HCT116 (cell line): ENCODE results near the gene LDLRAD4. TPM values are rescaled to one million over a fixed set of nuclear protein-coding genes. Genes with fewer than 3 reads are reported as not detected.

ENCODE experiments used
- ATAC-seq: fragments of 200-7000 bp; cut with Tn5 transposase; 2 replicates; pipeline ENCODE4 v1.9.1; 2020; ENCODE audit warnings: mild to moderate bottlenecking, moderate library complexity
- BruUV-seq: library from RNA; stranded (reverse); fragments of 400-500 nt; replicated peaks from 2 replicates; lab custom pipeline; 2021; lab: Mats Ljungman, UMichigan
- CTCF ChIA-PET: fragments of 300-600 bp; sonication (Branson Sonifier 250); formaldehyde crosslinking; loops from one replicate; lab custom pipeline; 2021; ENCODE audit warnings: antibody characterized with exemption; lab: Charles Lee
- POLR2A ChIA-PET: fragments of 300-600, 350-600 bp; sonication (Branson Sonifier 250); formaldehyde crosslinking; loops from one replicate; lab custom pipeline; 2021; ENCODE audit warnings: antibody characterized with exemption; lab: Charles Lee
- RAD21 ChIA-PET, 2 experiments: fragments of 300-600 bp; sonication (Branson Sonifier 250); formaldehyde crosslinking; loops; one replicate each; lab custom pipeline; 2023; ENCODE audit warnings: low total read pairs in 2 of 2; ENCODE audit not compliant: uncharacterized antibody in 2 of 2, unreplicated experiment in 2 of 2, low non-redundant PET in 1 of 2; lab: Charles Lee
- DNase-seq: peaks from one replicate; pipeline ENCODE4 v3.0.0-alpha.2; 2010; ENCODE audit warnings: low read depth, low spot score
- H2AFZ ChIP-seq: fragments of 200-600 bp; shearing (Covaris generic), sonication (generic); 2 replicates; pipeline ENCODE4 v1.6.1; 2017; ENCODE audit warnings: low read depth, mixed run types, mixed read lengths, antibody characterized with exemption, low read length; ENCODE audit not compliant: poor library complexity, severe bottlenecking
- H3K27ac ChIP-seq: 2 replicates; pipeline ENCODE4 v1.5.1; 2012; ENCODE audit warnings: low read depth, low read length
- H3K27me3 ChIP-seq: fragments of 200-600 bp; sonication (generic); 2 replicates; pipeline ENCODE4 v1.6.1; 2016; ENCODE audit warnings: mixed run types, low read length, mixed read lengths; ENCODE audit not compliant: insufficient read depth
- H3K36me3 ChIP-seq, 2 experiments: fragments of 200-500 bp in 1 of 2; fragments of 200-600 bp in 1 of 2; sonication (Bioruptor generic) in 1 of 2; sonication (generic) in 1 of 2; 2 replicates each; pipeline versions ENCODE4 v1.5.1 to v1.6.1; 2014 to 2016; ENCODE audit warnings: low read length in 2 of 2, inconsistent platforms in 1 of 2, mixed read lengths in 1 of 2, mixed run types in 1 of 2; ENCODE audit not compliant: insufficient read depth in 2 of 2, control insufficient read depth in 1 of 2
- H3K4me1 ChIP-seq, 2 experiments: fragments of 200-600 bp in 1 of 2; sonication (generic) in 1 of 2; 2 replicates each; pipeline versions ENCODE4 v1.5.1 to v1.6.1; 2012 to 2017; ENCODE audit warnings: low read length in 2 of 2, inconsistent platforms in 1 of 2, mild to moderate bottlenecking in 1 of 2, mixed read lengths in 1 of 2, mixed run types in 1 of 2, moderate library complexity in 1 of 2; ENCODE audit not compliant: insufficient read depth in 2 of 2, control insufficient read depth in 1 of 2
- H3K4me2 ChIP-seq: fragments of 200-600 bp; sonication (generic); 2 replicates; pipeline ENCODE4 v1.6.1; 2017; ENCODE audit warnings: mixed run types, low read length, mixed read lengths
- H3K4me3 ChIP-seq, 2 experiments: fragments of 200-600 bp in 1 of 2; sonication (generic) in 1 of 2; replicated peaks in 1 of 2; 2 replicates each; pipeline ENCODE4 v1.5.1; 2011 to 2016; ENCODE audit warnings: low read length in 2 of 2, control low read depth in 1 of 2, low read depth in 1 of 2, mild to moderate bottlenecking in 1 of 2, mixed read lengths in 1 of 2, mixed run types in 1 of 2
- H3K79me2 ChIP-seq: fragments of 200-600 bp; sonication (generic); 2 replicates; pipeline ENCODE4 v1.6.1; 2017; ENCODE audit warnings: mild to moderate bottlenecking, mixed run types, low read length, moderate library complexity, mixed read lengths; ENCODE audit not compliant: insufficient read depth
- H3K9ac ChIP-seq: fragments of 200-600 bp; sonication (generic); 2 replicates; pipeline ENCODE4 v1.6.1; 2016; ENCODE audit warnings: low read length, mixed read lengths
- H3K9me2 ChIP-seq: fragments of 200-600 bp; sonication (generic), shearing (Covaris generic); 2 replicates; pipeline ENCODE4 v1.6.1; 2017; ENCODE audit warnings: mixed run types, mild to moderate bottlenecking, moderate library complexity; ENCODE audit not compliant: insufficient read depth
- H3K9me3 ChIP-seq, 2 experiments: fragments of 200-500 bp in 1 of 2; fragments of 200-600 bp in 1 of 2; sonication (Bioruptor generic) in 1 of 2; sonication (generic) in 1 of 2; 2 replicates each; pipeline ENCODE4 v1.6.1; 2014 to 2017; ENCODE audit warnings: low read length in 2 of 2, mixed read lengths in 2 of 2, inconsistent platforms in 1 of 2, low read depth in 1 of 2, mild to moderate bottlenecking in 1 of 2, mixed run types in 1 of 2, moderate library complexity in 1 of 2; ENCODE audit not compliant: control insufficient read depth in 1 of 2, insufficient read depth in 1 of 2
- H4K20me1 ChIP-seq: fragments of 200-600 bp; sonication (generic), shearing (Covaris generic); 2 replicates; pipeline ENCODE4 v1.6.1; 2017; ENCODE audit warnings: mixed run types, mild to moderate bottlenecking, moderate library complexity; ENCODE audit not compliant: insufficient read depth
- CBX3 ChIP-seq: IDR thresholded peaks from 2 replicates; pipeline ENCODE4 v1.6.1; 2012; ENCODE audit warnings: low read depth
- EGR1 ChIP-seq: IDR thresholded peaks from 2 replicates; pipeline ENCODE4 v1.6.1; 2012; ENCODE audit warnings: low read depth
- EZH2 ChIP-seq: fragments of 200-600 bp; sonication (generic); IDR thresholded peaks from 2 replicates; pipeline ENCODE4 v1.6.1; 2017; ENCODE audit warnings: antibody characterized with exemption, mixed run types
- EZH2phosphoT487 ChIP-seq: fragments of 200-600 bp; IDR thresholded peaks from 2 replicates; pipeline ENCODE4 v1.6.1; 2018; ENCODE audit warnings: antibody characterized with exemption, borderline replicate concordance
- JUND ChIP-seq: IDR thresholded peaks from 2 replicates; pipeline ENCODE4 v1.6.1; 2012
- POLR2A ChIP-seq: IDR thresholded peaks from 2 replicates; pipeline ENCODE4 v1.7.0; 2011; ENCODE audit warnings: borderline replicate concordance; ENCODE audit not compliant: insufficient read depth, insufficient read length; ENCODE audit errors: extremely low read depth
- POLR2AphosphoS5 ChIP-seq: IDR thresholded peaks from 2 replicates; pipeline ENCODE4 v1.6.1; 2011; ENCODE audit warnings: mild to moderate bottlenecking, low read depth, low read length, moderate library complexity
- RAD21 ChIP-seq: IDR thresholded peaks from 2 replicates; pipeline ENCODE4 v1.6.1; 2012; ENCODE audit warnings: low read depth, mild to moderate bottlenecking
- REST ChIP-seq: IDR thresholded peaks from 2 replicates; pipeline ENCODE4 v1.6.1; 2012; ENCODE audit warnings: low read depth
- SIN3A ChIP-seq: IDR thresholded peaks from 2 replicates; pipeline ENCODE4 v1.6.1; 2012; ENCODE audit warnings: low read depth
- SP1 ChIP-seq: IDR thresholded peaks from 2 replicates; pipeline ENCODE4 v1.6.1; 2012; ENCODE audit warnings: low read depth
- SRF ChIP-seq: IDR thresholded peaks from 2 replicates; pipeline ENCODE4 v1.6.1; 2012; ENCODE audit warnings: low read depth
- YY1 ChIP-seq: IDR thresholded peaks from 2 replicates; pipeline ENCODE4 v1.6.1; 2011; ENCODE audit warnings: low read length, low read depth, moderate library complexity, mild to moderate bottlenecking; ENCODE audit not compliant: insufficient replicate concordance; ENCODE audit errors: extremely low read depth
- ZFX ChIP-seq: fragments of 450-650 bp; IDR thresholded peaks from 2 replicates; pipeline ENCODE4 v1.6.1; 2017
- intact Hi-C: fragments of 100-400 bp; cut with micrococcal nuclease; formaldehyde crosslinking; loops from 2 replicates; pipeline ENCODE4 v1.10.0; 2022
- total RNA-seq: library from RNA; stranded (reverse); gene quantifications from one replicate; pipeline ENCODE4 v1.2.1, GENCODE V29; 2021; ENCODE audit not compliant: unreplicated experiment
- TF ChIP-seq, protein P1 (sequence below): IDR thresholded peaks from 2 replicates; pipeline ENCODE4 v1.6.1; 2012
- TF ChIP-seq, protein P2 (sequence below): IDR thresholded peaks from 2 replicates; pipeline ENCODE4 v1.6.1; 2012

LDLRAD4 gene
- total RNA-seq, 1 experiment from 2014 or later, result 1.2 TPM

DNA sequence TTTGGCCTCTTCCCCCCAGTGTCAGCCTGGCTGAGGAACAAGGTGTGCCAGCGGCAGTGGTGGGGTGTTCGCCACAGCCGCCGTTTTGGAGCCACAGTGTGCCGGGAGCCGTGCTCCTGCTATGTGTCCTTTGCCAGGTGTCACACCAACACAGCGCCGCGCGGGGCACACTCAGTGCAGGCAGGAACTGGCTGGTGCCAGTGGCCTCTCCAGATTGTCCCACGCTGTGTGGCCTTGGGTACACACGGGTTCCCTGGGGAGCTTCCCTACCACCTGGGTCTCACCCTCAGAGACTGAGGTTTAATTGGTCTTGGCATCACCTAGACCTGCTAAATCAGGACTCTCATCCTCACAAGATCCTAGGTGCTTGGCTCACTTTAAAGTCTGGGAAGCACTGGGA lies 171.6 kb downstream of the LDLRAD4 start:
- TF ChIP-seq EZH2phosphoT487, result no peak
- no peak for TF ChIP-seq ZFX
- no peak for TF ChIP-seq RAD21
- TF ChIP-seq POLR2A, result no peak
- no peak for TF ChIP-seq EGR1
- no peak for TF ChIP-seq YY1
- no peak for TF ChIP-seq EZH2
- TF ChIP-seq CBX3, result no peak
- TF ChIP-seq, protein P1, sequence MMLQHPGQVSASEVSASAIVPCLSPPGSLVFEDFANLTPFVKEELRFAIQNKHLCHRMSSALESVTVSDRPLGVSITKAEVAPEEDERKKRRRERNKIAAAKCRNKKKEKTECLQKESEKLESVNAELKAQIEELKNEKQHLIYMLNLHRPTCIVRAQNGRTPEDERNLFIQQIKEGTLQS, result no peak
- TF ChIP-seq SP1, result no peak
- no peak for TF ChIP-seq JUND
- no peak for TF ChIP-seq POLR2AphosphoS5
- TF ChIP-seq, protein P2, sequence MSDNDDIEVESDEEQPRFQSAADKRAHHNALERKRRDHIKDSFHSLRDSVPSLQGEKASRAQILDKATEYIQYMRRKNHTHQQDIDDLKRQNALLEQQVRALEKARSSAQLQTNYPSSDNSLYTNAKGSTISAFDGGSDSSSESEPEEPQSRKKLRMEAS, result no peak
- TF ChIP-seq REST, result no peak
- TF ChIP-seq SIN3A, result no peak
- no peak for TF ChIP-seq SRF
- TF ChIP-seq, all 23 proteins: peak for 0
- BruUV-seq, result no TSS peak
- CTCF ChIA-PET, result no interaction called here

More for the DNA sequence above, 171.6 kb downstream of the LDLRAD4 start:
- H3K4me3 ChIP-seq, result no peak overlapping the region
- H3K9me2 ChIP-seq, result no peaks in the 10 kb centered on the region
- RAD21 ChIA-PET, result no interaction called here
- H3K9ac ChIP-seq, result no peak overlapping the region
- H4K20me1 ChIP-seq, result no peaks in the 10 kb centered on the region
- DNase-seq (no peak), ATAC-seq (no peak)
- no peaks in the 10 kb centered on the region for H3K4me1 ChIP-seq
- H2AFZ ChIP-seq, result no peak overlapping the region
- no peak overlapping the region for H3K27ac ChIP-seq
- H3K79me2 ChIP-seq, result no peaks in the 10 kb centered on the region
- intact Hi-C loops, result no loop called here
- POLR2A ChIA-PET, result no interaction called here
- no peaks in the 10 kb centered on the region for H3K36me3 ChIP-seq
- H3K27me3 ChIP-seq, result 0 out of 2 replicates have a peak, but pooled peaks cover 8% of the 10 kb centered on the region
- no peak overlapping the region for H3K4me2 ChIP-seq
- H3K9me3 ChIP-seq, result no peaks in the 10 kb centered on the region
